Thyroid gland (tissue), 4 donors: ENCODE data around the gene PLA2G12A.

Experiments used
- CTCF ChIP-seq, 6 experiments: fragments of 200-600 bp in 3 of 6; fragments of 450-650 bp in 3 of 6; sonication (generic) in 3 of 6; IDR thresholded peaks; one replicate each; pipeline ENCODE4 v1.5.1; 2016 to 2019; ENCODE audit warnings: antibody characterized with exemption in 6 of 6, mild to moderate bottlenecking in 2 of 6, inconsistent platforms in 1 of 6, moderate library complexity in 1 of 6
- POLR2A ChIP-seq, 2 donors: fragments of 450-650 bp; IDR thresholded peaks; one replicate each; pipeline ENCODE4 v1.6.1; 2017; ENCODE audit warnings: antibody characterized with exemption in 2 of 2, mild to moderate bottlenecking in 2 of 2, moderate library complexity in 1 of 2

- no peak for TF ChIP-seq CTCF (IDR thresholded peaks at IDR 0.05)
- TF ChIP-seq POLR2A (IDR thresholded peaks at IDR 0.05) = no peak
These were observed 58.5 kb downstream of the PLA2G12A start for GRCh38 chr4:109671350-109671749.
